CD4-positive, alpha-beta T cell (primary cell): ENCODE measurements around the gene TBX18. TPM values are rescaled to one million over a fixed set of nuclear protein-coding genes. Genes with fewer than 3 reads are reported as not detected.

Experiments
- ATAC-seq: fragments of 200-7000 bp; cut with Tn5 transposase; one replicate; pipeline ENCODE4 v1.10.0; 2022; ENCODE audit warnings: mild to moderate bottlenecking; ENCODE audit not compliant: poor library complexity
- CTCF ChIA-PET: fragments of 350-600 bp; sonication (Branson Sonifier 250); formaldehyde crosslinking; loops from one replicate; lab custom pipeline; 2021; ENCODE audit warnings: antibody characterized with exemption, inconsistent platforms; lab: Charles Lee
- POLR2A ChIA-PET: fragments of 350-600 bp; sonication (Branson Sonifier 250); formaldehyde crosslinking; loops from one replicate; lab custom pipeline; 2021; ENCODE audit warnings: antibody characterized with exemption, inconsistent platforms; lab: Charles Lee
- DNase-seq, 14 experiments: peaks; one replicate each; pipeline ENCODE4 v3.0.0-alpha.2; 2013 to 2020; ENCODE audit warnings: mixed read lengths in 2 of 14
- H3K27ac ChIP-seq, 2 donors: one replicate each; pipeline versions ENCODE4 v1.5.1 to v1.7.0; 2013; ENCODE audit warnings: low read length in 2 of 2, low read depth in 1 of 2, mild to moderate bottlenecking in 1 of 2
- H3K27me3 ChIP-seq, 2 experiments: 1 replicate in 1 of 2; 2 replicates in 1 of 2; pipeline versions ENCODE4 v1.6.1 to v1.7.0; 2013; ENCODE audit warnings: low read length in 2 of 2, control low read depth in 1 of 2, mild to moderate bottlenecking in 1 of 2, moderate library complexity in 1 of 2; ENCODE audit not compliant: insufficient read depth in 2 of 2, control insufficient read depth in 1 of 2
- H3K36me3 ChIP-seq: one replicate; pipeline ENCODE4 v1.6.1; 2013; ENCODE audit warnings: low read length, control low read depth; ENCODE audit not compliant: insufficient read depth
- H3K4me1 ChIP-seq: one replicate; pipeline ENCODE4 v1.6.1; 2013; ENCODE audit warnings: low read length, control low read depth; ENCODE audit not compliant: insufficient read depth
- H3K4me3 ChIP-seq: one replicate; pipeline ENCODE4 v1.5.1; 2013; ENCODE audit warnings: mild to moderate bottlenecking, low read length, moderate library complexity
- H3K9me3 ChIP-seq, 2 experiments: 1 replicate in 1 of 2; 2 replicates in 1 of 2; pipeline versions ENCODE4 v1.6.1 to v1.7.0; 2013; ENCODE audit warnings: low read length in 2 of 2, mild to moderate bottlenecking in 2 of 2, control low read depth in 1 of 2, moderate library complexity in 1 of 2; ENCODE audit not compliant: control insufficient read depth in 1 of 2, insufficient read depth in 1 of 2
- H3K27ac Mint-ChIP-seq: one replicate; pipeline ENCODE4 v1.8.0; 2020; ENCODE audit warnings: mixed read lengths
- H3K27me3 Mint-ChIP-seq: one replicate; pipeline ENCODE4 v1.8.0; 2021; ENCODE audit warnings: mixed read lengths
- H3K36me3 Mint-ChIP-seq: one replicate; pipeline ENCODE4 v1.8.0; 2021; ENCODE audit warnings: low read depth, mixed read lengths
- H3K4me1 Mint-ChIP-seq: one replicate; pipeline ENCODE4 v1.8.0; 2021; ENCODE audit warnings: low read depth, mixed read lengths
- H3K4me3 Mint-ChIP-seq: one replicate; pipeline ENCODE4 v1.8.0; 2020; ENCODE audit warnings: mild to moderate bottlenecking, mixed read lengths
- H3K9me3 Mint-ChIP-seq: one replicate; pipeline ENCODE4 v1.8.0; 2020; ENCODE audit warnings: mixed read lengths
- intact Hi-C, 2 experiments: fragments of 100-400 bp; cut with DNase I in 1 of 2; cut with micrococcal nuclease in 1 of 2; formaldehyde crosslinking; loops; one replicate each; pipeline versions ENCODE4 v1.15.1 to v1.9.0; 2023 to 2025; cut with DNase I, micrococcal nuclease
- total RNA-seq, 174 experiments: library from RNA in 2 of 174; stranded (reverse) in 2 of 174; gene quantifications; one replicate each; pipeline ENCODE4 v1.2.3 and lab custom pipeline; 2021 to 2026
- TF ChIP-seq, protein P1 (sequence below): fragments of 200-600 bp; IDR thresholded peaks from one replicate; pipeline ENCODE4 v1.8.0; 2022; ENCODE audit warnings: antibody characterized with exemption, mild to moderate bottlenecking

Gene TBX18
- total RNA-seq, 2 experiments from 2014 or later: not detected

- Histone ChIP-seq H3K27me3 (no peaks in the 10 kb centered on the region), H3K36me3 (no peaks in the 10 kb centered on the region), H3K27ac (no peak overlapping the region), H3K4me3 (no peak overlapping the region), H3K4me1 (no peaks in the 10 kb centered on the region), H3K9me3 (peaks cover 0 to 3% of the 10 kb centered on the region in 2 experiments)
- ATAC-seq (no peak), DNase-seq (no peak)
- H3K4me3 Mint-ChIP-seq: no peak overlapping the region
- CTCF ChIA-PET: no interaction called here
- TF ChIP-seq, protein P1, sequence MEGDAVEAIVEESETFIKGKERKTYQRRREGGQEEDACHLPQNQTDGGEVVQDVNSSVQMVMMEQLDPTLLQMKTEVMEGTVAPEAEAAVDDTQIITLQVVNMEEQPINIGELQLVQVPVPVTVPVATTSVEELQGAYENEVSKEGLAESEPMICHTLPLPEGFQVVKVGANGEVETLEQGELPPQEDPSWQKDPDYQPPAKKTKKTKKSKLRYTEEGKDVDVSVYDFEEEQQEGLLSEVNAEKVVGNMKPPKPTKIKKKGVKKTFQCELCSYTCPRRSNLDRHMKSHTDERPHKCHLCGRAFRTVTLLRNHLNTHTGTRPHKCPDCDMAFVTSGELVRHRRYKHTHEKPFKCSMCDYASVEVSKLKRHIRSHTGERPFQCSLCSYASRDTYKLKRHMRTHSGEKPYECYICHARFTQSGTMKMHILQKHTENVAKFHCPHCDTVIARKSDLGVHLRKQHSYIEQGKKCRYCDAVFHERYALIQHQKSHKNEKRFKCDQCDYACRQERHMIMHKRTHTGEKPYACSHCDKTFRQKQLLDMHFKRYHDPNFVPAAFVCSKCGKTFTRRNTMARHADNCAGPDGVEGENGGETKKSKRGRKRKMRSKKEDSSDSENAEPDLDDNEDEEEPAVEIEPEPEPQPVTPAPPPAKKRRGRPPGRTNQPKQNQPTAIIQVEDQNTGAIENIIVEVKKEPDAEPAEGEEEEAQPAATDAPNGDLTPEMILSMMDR: no peak
- POLR2A ChIA-PET: no interaction called here
- H3K27me3 Mint-ChIP-seq: no peaks in the 10 kb centered on the region
- H3K9me3 Mint-ChIP-seq: peaks cover 3% of the 10 kb centered on the region
- H3K27ac Mint-ChIP-seq: no peak overlapping the region
- H3K36me3 Mint-ChIP-seq: no peaks in the 10 kb centered on the region
- intact Hi-C loops: no loop called here
- H3K4me1 Mint-ChIP-seq: no peaks in the 10 kb centered on the region
These were observed 111.3 kb downstream of the TBX18 start for GRCh38 chr6:84653027-84653551.

DNA sequence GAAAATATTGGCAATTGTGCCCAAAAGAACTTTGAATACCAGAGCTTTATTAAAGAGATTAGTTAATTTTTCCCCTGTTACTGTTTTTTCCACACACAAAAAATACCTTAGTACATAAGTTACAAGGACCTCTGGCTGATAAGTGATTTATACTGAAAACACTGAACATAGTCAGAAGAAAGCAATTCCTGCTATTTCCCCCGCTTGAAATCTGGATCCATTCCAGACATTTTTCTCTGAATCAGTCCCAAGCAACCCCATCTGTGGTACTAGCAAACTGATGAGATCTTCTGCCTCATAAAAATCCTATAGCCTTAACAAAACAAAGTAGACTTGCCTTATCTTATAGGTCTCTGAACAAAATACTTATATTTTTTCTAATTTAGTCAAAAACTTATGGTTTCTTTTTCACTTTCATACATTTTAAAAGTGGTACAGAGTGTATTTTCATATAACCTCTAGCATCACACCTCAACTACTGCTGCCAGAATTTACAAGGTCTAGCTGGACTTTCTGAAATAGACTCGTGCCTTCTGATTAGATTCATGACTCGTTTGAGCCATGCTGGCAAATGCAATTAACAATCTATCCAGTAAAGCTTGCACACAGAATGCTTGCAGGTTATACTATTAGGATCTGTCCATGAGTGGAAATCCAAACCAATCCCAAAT is 111.9 kb downstream of the TBX18 start:
- Histone ChIP-seq H3K36me3 (no peaks in the 10 kb centered on the region), H3K9me3 (peaks cover 0 to 3% of the 10 kb centered on the region in 2 experiments), H3K4me3 (no peak overlapping the region), H3K27me3 (no peaks in the 10 kb centered on the region), H3K4me1 (no peaks in the 10 kb centered on the region), H3K27ac (no peak overlapping the region)
- DNase-seq: no peak
- Mint-ChIP-seq H3K4me3 (no peak overlapping the region), H3K36me3 (no peaks in the 10 kb centered on the region), H3K27ac (no peak overlapping the region), H3K9me3 (peaks cover 3% of the 10 kb centered on the region), H3K4me1 (no peaks in the 10 kb centered on the region), H3K27me3 (no peaks in the 10 kb centered on the region)
- TF ChIP-seq, protein P1: no peak
- intact Hi-C loops: no loop called here
- ChIA-PET POLR2A (no interaction called here), CTCF (no interaction called here)
- no peak for ATAC-seq

- Mint-ChIP-seq H3K27me3 (no peaks in the 10 kb centered on the region), H3K4me1 (no peaks in the 10 kb centered on the region), H3K4me3 (no peak overlapping the region), H3K27ac (no peak overlapping the region), H3K36me3 (no peaks in the 10 kb centered on the region), H3K9me3 (peaks cover 3% of the 10 kb centered on the region)
- Histone ChIP-seq H3K9me3 (no peaks in the 10 kb centered on the region), H3K4me1 (no peaks in the 10 kb centered on the region), H3K36me3 (no peaks in the 10 kb centered on the region), H3K27me3 (no peaks in the 10 kb centered on the region), H3K4me3 (no peak overlapping the region), H3K27ac (no peak overlapping the region)
- intact Hi-C loops: no loop called here
- ChIA-PET POLR2A (no interaction called here), CTCF (no interaction called here)
- TF ChIP-seq, protein P1: no peak
- ATAC-seq (no peak), DNase-seq (no peak)
These were observed 112.8 kb downstream of the TBX18 start for GRCh38 chr6:84651583-84651982.
